HG03175 (cell line): ENCODE measurements around the gene ARFGEF2.
"Not testable (repeated sequence)": the region's sequence is repeated elsewhere in the genome, so short reads cannot be mapped to it uniquely, and the experiment has no call there.

Experiments
- ATAC-seq: cut with Tn5 transposase; IDR thresholded peaks from one replicate; pipeline ENCODE4 v1.9.1; 2021; ENCODE audit warnings: mild to moderate bottlenecking, moderate library complexity; ENCODE audit not compliant: unreplicated experiment

Gene ARFGEF2

GRCh38 chr20:48949304-48950170, 28.0 kb downstream of the ARFGEF2 start:
- no peak for ATAC-seq

- ATAC-seq = no peak
Observed at GRCh38 chr20:48951041-48951440, 29.5 kb downstream of the ARFGEF2 start.

GRCh38 chr20:48951646-48952045, 30.1 kb downstream of the ARFGEF2 start:
- ATAC-seq = no peak

- no peak for ATAC-seq
Observed at GRCh38 chr20:48952656-48953055, 31.1 kb downstream of the ARFGEF2 start.

GRCh38 chr20:48953653-48954052, 32.1 kb downstream of the ARFGEF2 start:
- no peak for ATAC-seq

GRCh38 chr20:48956052-48956451, 34.5 kb downstream of the ARFGEF2 start:
- ATAC-seq = no peak

GRCh38 chr20:48957053-48957481, 35.6 kb downstream of the ARFGEF2 start:
- ATAC-seq = no peak

- no peak for ATAC-seq
Observed at GRCh38 chr20:48957533-48957932, 36.0 kb downstream of the ARFGEF2 start.

- ATAC-seq = no peak
Observed at GRCh38 chr20:48958743-48959142, 37.2 kb downstream of the ARFGEF2 start.

GRCh38 chr20:48959899-48960550, 38.5 kb downstream of the ARFGEF2 start:
- ATAC-seq = no peak

GRCh38 chr20:48962421-48962820, 40.9 kb downstream of the ARFGEF2 start:
- ATAC-seq = no peak

- no peak for ATAC-seq
Observed at GRCh38 chr20:48962976-48963771, 41.7 kb downstream of the ARFGEF2 start.

- ATAC-seq = no peak
Observed at GRCh38 chr20:48965189-48965910, 43.8 kb downstream of the ARFGEF2 start.

GRCh38 chr20:48970681-48971365, 49.3 kb downstream of the ARFGEF2 start:
- no peak for ATAC-seq

GRCh38 chr20:48971956-48972355, 50.4 kb downstream of the ARFGEF2 start:
- no peak for ATAC-seq

- ATAC-seq = no peak
Observed at GRCh38 chr20:48972816-48973215, 51.3 kb downstream of the ARFGEF2 start.

GRCh38 chr20:48975955-48976354, 54.4 kb downstream of the ARFGEF2 start:
- ATAC-seq = no peak

GRCh38 chr20:48979980-48980379, 58.5 kb downstream of the ARFGEF2 start:
- ATAC-seq = not testable (repeated sequence)

- ATAC-seq = no peak
Observed at GRCh38 chr20:48983423-48984400, 62.2 kb downstream of the ARFGEF2 start.
